Colonic mucosa (tissue), 4 donors: Measurements from ENCODE around the gene SLC6A6. TPM values are rescaled to one million over a fixed set of nuclear protein-coding genes. Genes with fewer than 3 reads are reported as not detected.

Source experiments
- DNase-seq: peaks from one replicate; pipeline ENCODE4 v3.0.0-alpha.2; 2020
- H3K27ac ChIP-seq: fragments of 200-600 bp; one replicate; pipeline ENCODE4 v1.8.0; 2021
- H3K27me3 ChIP-seq: fragments of 200-600 bp; one replicate; pipeline ENCODE4 v1.8.0; 2021
- H3K36me3 ChIP-seq: fragments of 200-600 bp; one replicate; pipeline ENCODE4 v1.8.0; 2021
- H3K4me1 ChIP-seq: fragments of 200-600 bp; one replicate; pipeline ENCODE4 v1.8.0; 2021; ENCODE audit warnings: mild to moderate bottlenecking
- H3K4me3 ChIP-seq: fragments of 200-600 bp; one replicate; pipeline ENCODE4 v1.8.0; 2021
- H3K9ac ChIP-seq, 2 donors: one replicate each; pipeline ENCODE4 v1.7.0; 2013; ENCODE audit warnings: control low read depth in 2 of 2, low read depth in 2 of 2, low read length in 2 of 2
- H3K9me3 ChIP-seq: fragments of 200-600 bp; one replicate; pipeline ENCODE4 v1.8.0; 2021
- CTCF ChIP-seq: fragments of 200-600 bp; IDR thresholded peaks from one replicate; pipeline ENCODE4 v1.8.0; 2022; ENCODE audit warnings: antibody characterized with exemption, mild to moderate bottlenecking
- intact Hi-C: fragments of 100-400 bp; cut with DNase I; formaldehyde crosslinking; loops from one replicate; pipeline ENCODE4 v1.14.1; 2022
- total RNA-seq, 2 donors: library from RNA; stranded (reverse); fragmentation: NEBNext Ultra II Directional in 1 of 2; extraction: Animal tissue kit (Norgen Biotek cat#: 25700) in 1 of 2; gene quantifications; one replicate each; pipeline ENCODE4 v1.2.1, GENCODE V29; 2021
- donor health status: healthy.
- donor health status: DM: no; HTN: no; CAD: no.
- donor health status: DM: no; HTN: no; CAD: no.

The SLC6A6 gene
- total RNA-seq, 2 donors from 2014 or later, result 7.2 to 13.0 TPM

DNA sequence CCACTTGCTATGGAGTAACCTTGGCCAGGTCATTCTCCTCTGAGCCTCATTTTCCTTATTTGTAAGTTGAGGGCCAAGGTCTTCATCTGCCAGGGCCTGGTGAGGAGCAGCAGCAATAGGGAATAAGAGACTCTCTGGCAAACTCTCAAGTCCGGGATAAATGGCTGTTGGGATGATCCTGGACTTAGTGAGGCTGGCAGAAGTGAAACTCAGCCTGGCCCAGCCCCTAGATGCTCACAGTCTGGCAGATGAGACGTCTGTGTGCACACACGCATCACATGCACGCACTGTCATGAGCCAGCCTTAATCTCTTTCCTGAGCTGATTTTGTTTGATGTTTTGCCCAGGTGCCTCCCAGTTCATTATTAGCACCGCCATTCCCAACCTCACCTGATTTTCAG, 26.8 kb downstream of the SLC6A6 start:
- H3K36me3 ChIP-seq, result no peaks in the 10 kb centered on the region
- DNase-seq, result no peak
- no peak for TF ChIP-seq CTCF

GRCh38 chr3:14429640-14430039, 27.2 kb downstream of the SLC6A6 start:
- Histone ChIP-seq H3K27ac (no peak overlapping the region), H3K36me3 (no peaks in the 10 kb centered on the region), H3K9ac (no peak overlapping the region), H3K4me3 (no peak overlapping the region), H3K4me1 (peaks cover 20% of the 10 kb centered on the region), H3K9me3 (no peaks in the 10 kb centered on the region), H3K27me3 (no peaks in the 10 kb centered on the region)
- no peak for TF ChIP-seq CTCF
- intact Hi-C loops, result no loop called here
- DNase-seq, result no peak

More for the DNA sequence above, 26.8 kb downstream of the SLC6A6 start:
- H3K9ac ChIP-seq, result no peak overlapping the region
- H3K27me3 ChIP-seq, result no peaks in the 10 kb centered on the region
- intact Hi-C loops, result no loop called here
- no peak overlapping the region for H3K4me3 ChIP-seq
- H3K9me3 ChIP-seq, result no peaks in the 10 kb centered on the region
- no peak overlapping the region for H3K27ac ChIP-seq
- peaks cover 20% of the 10 kb centered on the region for H3K4me1 ChIP-seq

GRCh38 chr3:14430053-14430452, 27.6 kb downstream of the SLC6A6 start:
- Histone ChIP-seq H3K36me3 (no peaks in the 10 kb centered on the region), H3K4me3 (no peak overlapping the region), H3K9me3 (no peaks in the 10 kb centered on the region), H3K9ac (no peak overlapping the region), H3K27ac (no peak overlapping the region), H3K27me3 (no peaks in the 10 kb centered on the region), H3K4me1 (peaks cover 20% of the 10 kb centered on the region)
- no peak for TF ChIP-seq CTCF
- intact Hi-C loops, result no loop called here
- no peak for DNase-seq

GRCh38 chr3:14430706-14431451, 28.5 kb downstream of the SLC6A6 start:
- Histone ChIP-seq H3K27ac (peak overlapping the region; percentile 61), H3K4me1 (peaks cover 20% of the 10 kb centered on the region), H3K36me3 (no peaks in the 10 kb centered on the region), H3K9me3 (no peaks in the 10 kb centered on the region), H3K4me3 (no peak overlapping the region), H3K27me3 (no peaks in the 10 kb centered on the region), H3K9ac (peak overlapping the region in 1 of 2 donors; percentile 60)
- no peak for DNase-seq
- no peak for TF ChIP-seq CTCF
- intact Hi-C loops, result no loop called here

GRCh38 chr3:14431452-14431916, 29.1 kb downstream of the SLC6A6 start:
- Histone ChIP-seq H3K27me3 (no peaks in the 10 kb centered on the region), H3K4me1 (peaks cover 20% of the 10 kb centered on the region), H3K36me3 (no peaks in the 10 kb centered on the region), H3K4me3 (no peak overlapping the region), H3K27ac (peak overlapping the region; percentile 61), H3K9me3 (no peaks in the 10 kb centered on the region), H3K9ac (peak overlapping the region; percentile 46 to 60)
- no peak for TF ChIP-seq CTCF
- DNase-seq, result no peak
- intact Hi-C loops, result no loop called here
